Neural progenitor cell (in vitro differentiated cells): ENCODE data around the gene NR2F1-AS1.

Experiments used
- EZH2 ChIP-seq: fragments of 200-600 bp; sonication (generic); IDR thresholded peaks from 2 replicates; pipeline ENCODE4 v1.6.1; 2017; ENCODE audit warnings: antibody characterized with exemption, mild to moderate bottlenecking, moderate library complexity
- TF ChIP-seq, protein P1 (sequence below): fragments of 200-600 bp; sonication (generic); IDR thresholded peaks from 2 replicates; pipeline ENCODE4 v1.5.1; 2017; ENCODE audit warnings: antibody characterized with exemption, mild to moderate bottlenecking

GRCh38 chr5:93604644-93605515 is 23.9 kb upstream of the NR2F1-AS1 start:
- TF ChIP-seq, protein P1, sequence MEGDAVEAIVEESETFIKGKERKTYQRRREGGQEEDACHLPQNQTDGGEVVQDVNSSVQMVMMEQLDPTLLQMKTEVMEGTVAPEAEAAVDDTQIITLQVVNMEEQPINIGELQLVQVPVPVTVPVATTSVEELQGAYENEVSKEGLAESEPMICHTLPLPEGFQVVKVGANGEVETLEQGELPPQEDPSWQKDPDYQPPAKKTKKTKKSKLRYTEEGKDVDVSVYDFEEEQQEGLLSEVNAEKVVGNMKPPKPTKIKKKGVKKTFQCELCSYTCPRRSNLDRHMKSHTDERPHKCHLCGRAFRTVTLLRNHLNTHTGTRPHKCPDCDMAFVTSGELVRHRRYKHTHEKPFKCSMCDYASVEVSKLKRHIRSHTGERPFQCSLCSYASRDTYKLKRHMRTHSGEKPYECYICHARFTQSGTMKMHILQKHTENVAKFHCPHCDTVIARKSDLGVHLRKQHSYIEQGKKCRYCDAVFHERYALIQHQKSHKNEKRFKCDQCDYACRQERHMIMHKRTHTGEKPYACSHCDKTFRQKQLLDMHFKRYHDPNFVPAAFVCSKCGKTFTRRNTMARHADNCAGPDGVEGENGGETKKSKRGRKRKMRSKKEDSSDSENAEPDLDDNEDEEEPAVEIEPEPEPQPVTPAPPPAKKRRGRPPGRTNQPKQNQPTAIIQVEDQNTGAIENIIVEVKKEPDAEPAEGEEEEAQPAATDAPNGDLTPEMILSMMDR = no peak
- no peak for TF ChIP-seq EZH2
